ENCODE data around the gene HNRNPUL1. TPM values are rescaled to one million over a fixed set of nuclear protein-coding genes. Genes with fewer than 3 reads are reported as not detected.
A peak's percentile ranks its signal among the peaks of the same experiment; 100 is the strongest.

Gene HNRNPUL1
- total RNA-seq, 1 experiment from 2014 or later: 201 TPM

DNA sequence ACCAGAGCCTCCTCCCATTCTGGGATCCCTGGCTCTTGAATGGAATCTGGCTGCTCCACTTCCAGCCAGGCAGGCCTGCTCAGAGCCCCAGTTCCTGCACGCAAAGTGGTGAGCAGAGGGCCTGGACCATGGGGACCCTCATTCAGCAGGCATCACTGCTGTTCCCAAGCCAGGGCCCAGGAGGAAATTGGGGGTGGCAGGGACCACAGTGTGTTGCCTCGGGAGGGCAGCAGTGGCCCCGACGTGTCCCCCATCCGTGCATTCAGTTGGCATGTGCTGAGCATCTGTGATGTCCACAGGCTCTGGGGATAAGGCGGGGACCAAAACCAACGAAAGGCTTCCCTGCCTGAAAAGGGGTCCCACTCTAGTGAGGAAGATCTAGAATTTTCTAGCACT lies 57.0 kb downstream of the HNRNPUL1 start (continued):
- no peak for TF ChIP-seq POLR2AphosphoS5 (IDR thresholded peaks at IDR 0.05; ENCODE audit: low read depth, low read length)
- TF ChIP-seq, protein P1, sequence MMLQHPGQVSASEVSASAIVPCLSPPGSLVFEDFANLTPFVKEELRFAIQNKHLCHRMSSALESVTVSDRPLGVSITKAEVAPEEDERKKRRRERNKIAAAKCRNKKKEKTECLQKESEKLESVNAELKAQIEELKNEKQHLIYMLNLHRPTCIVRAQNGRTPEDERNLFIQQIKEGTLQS (IDR thresholded peaks at IDR 0.05): no peak
- TF ChIP-seq RAD21 (IDR thresholded peaks at IDR 0.05; ENCODE audit: low read depth): no peak
- TF ChIP-seq MAX (IDR thresholded peaks at IDR 0.05): no peak
- no peak for TF ChIP-seq POLR2A (IDR thresholded peaks at IDR 0.05; ENCODE audit: borderline replicate concordance, extremely low read depth, insufficient read depth, insufficient read length)
- no peak for TF ChIP-seq YY1 (IDR thresholded peaks at IDR 0.05; ENCODE audit: extremely low read depth, insufficient replicate concordance, low read depth, low read length)

DNA sequence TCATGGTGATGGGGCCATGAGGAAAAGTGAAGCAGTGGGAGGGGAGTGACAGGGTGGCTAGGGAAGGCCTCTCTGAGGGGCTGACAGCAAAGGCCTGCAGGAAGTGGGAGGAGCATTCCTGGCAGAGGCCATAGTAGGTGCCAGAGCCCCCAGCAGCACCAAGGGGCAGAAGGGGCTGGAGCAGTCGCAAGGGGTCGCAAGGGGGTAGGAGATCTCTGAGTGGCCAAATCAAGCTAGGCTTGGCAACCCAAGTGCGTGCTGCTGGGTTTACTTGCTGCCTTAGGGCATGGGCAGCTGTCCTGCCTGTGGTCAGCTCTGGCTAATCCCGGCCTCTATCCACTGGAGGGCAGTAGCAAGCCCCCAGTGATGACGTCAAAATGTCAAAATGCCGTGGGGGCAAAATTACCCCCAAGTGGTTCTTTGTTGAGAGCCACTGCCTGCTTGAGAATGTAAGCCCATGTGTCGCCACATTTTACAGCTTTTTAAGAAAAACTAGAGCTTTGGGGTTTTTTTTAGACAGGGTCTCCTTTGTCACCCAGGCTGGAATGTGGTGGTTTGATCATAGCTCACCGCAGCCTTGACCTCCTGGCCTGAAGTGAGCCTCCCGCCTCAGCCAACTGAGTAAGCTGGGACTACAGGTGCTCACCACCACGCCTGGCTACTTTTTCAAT lies 57.6 kb downstream of the HNRNPUL1 start:
- peak; percentile 44 for TF ChIP-seq RAD21 (IDR thresholded peaks at IDR 0.05; ENCODE audit: low read depth)
- peak; percentile 56 to 82 (median 68); a peak in 5 of 6 replicates for TF ChIP-seq CTCF (IDR thresholded peaks at IDR 0.05 in 2 of 3, conservative IDR thresholded peaks at IDR 0.05 in 1 of 3; ENCODE audit: borderline replicate concordance in 1 of 3, insufficient read depth in 1 of 3, low read depth in 2 of 3, low read length in 2 of 3)
- TF ChIP-seq MAX (IDR thresholded peaks at IDR 0.05): no peak

More for the DNA sequence above, 57.6 kb downstream of the HNRNPUL1 start:
- no TSS peak for BruUV-seq (replicated peaks)
- H3K79me2 ChIP-seq (ENCODE audit: insufficient read depth, low read length): no peaks in the 10 kb centered on the region
- RAD21 ChIA-PET (ENCODE audit: low non-redundant PET in 1 of 2, low total read pairs in 2 of 2, uncharacterized antibody in 2 of 2, unreplicated experiment in 2 of 2): no interaction called here
- DNase-seq (ENCODE audit: low read depth, low spot score): no peak
- no peaks in the 10 kb centered on the region for H3K9me3 ChIP-seq (ENCODE audit: control insufficient read depth in 1 of 2, insufficient read depth in 1 of 2, low read depth in 1 of 2, low read length in 2 of 2)
- H3K4me3 ChIP-seq (replicated peaks in 1 of 2; ENCODE audit: low read depth in 1 of 2, low read length in 2 of 2): no peak overlapping the region
- peaks cover 5 to 19% of the 10 kb centered on the region in 2 experiments; a peak in 3 of 4 replicates for H3K36me3 ChIP-seq (ENCODE audit: control insufficient read depth in 1 of 2, insufficient read depth in 2 of 2, low read length in 2 of 2)
- H3K27ac ChIP-seq (ENCODE audit: low read depth, low read length): peak overlapping the region; percentile 29; the same call in 1 of the 2 replicates
- peaks cover 5 to 24% of the 10 kb centered on the region in 2 experiments; a peak in 3 of 4 replicates for H3K4me1 ChIP-seq (ENCODE audit: control insufficient read depth in 1 of 2, insufficient read depth in 2 of 2, low read length in 2 of 2)
- H3K27me3 ChIP-seq (ENCODE audit: insufficient read depth, low read length): no peaks in the 10 kb centered on the region
- no peak overlapping the region for H3K9ac ChIP-seq (ENCODE audit: low read length)
- no peak overlapping the region for H2AFZ ChIP-seq (ENCODE audit: low read depth, low read length, poor library complexity, severe bottlenecking)
- no peaks in the 10 kb centered on the region for H4K20me1 ChIP-seq (ENCODE audit: insufficient read depth)
- intact Hi-C loops (cut with micrococcal nuclease): loop anchor here (5.0 kb wide), 1 partner anchor 251 kb away; no protein-coding TSS in a partner anchor
- CTCF ChIA-PET: interaction anchor here (0.7 to 2.3 kb wide), 7 partner anchors 13 to 249 kb away, joined by 3 to 13 read pairs (median 7); partner anchors contain the start of gene DMAC2
- peak; percentile 74 for ATAC-seq
- no peaks in the 10 kb centered on the region for H3K9me2 ChIP-seq (ENCODE audit: insufficient read depth)
- POLR2A ChIA-PET: interaction anchor here (0.9 kb wide), 1 partner anchor 63 kb away, joined by 3 read pairs; no protein-coding TSS in a partner anchor
- H3K4me2 ChIP-seq (ENCODE audit: low read length): no peak overlapping the region

Measured in HCT116 (cell line).